Panc1 (cell line): ENCODE measurements around the gene STIL. TPM values are rescaled to one million over a fixed set of nuclear protein-coding genes. Genes with fewer than 3 reads are reported as not detected.
A peak's percentile ranks its signal among the peaks of the same experiment; 100 is the strongest.

Experiments
- ATAC-seq: fragments of 200-7000 bp; cut with Tn5 transposase; 2 replicates; pipeline ENCODE4 v1.9.1; 2020; ENCODE audit warnings: mild to moderate bottlenecking, moderate library complexity
- BruUV-seq: library from RNA; stranded (reverse); fragments of 400-500 nt; replicated peaks from 2 replicates; lab custom pipeline; 2021; lab: Mats Ljungman, UMichigan
- CTCF ChIA-PET: fragments of 300-600 bp; sonication (Branson Sonifier 250); formaldehyde crosslinking; loops from one replicate; lab custom pipeline; 2022; ENCODE audit warnings: antibody characterized with exemption; lab: Charles Lee
- POLR2A ChIA-PET: fragments of 300-600 bp; sonication (Branson Sonifier 250); formaldehyde crosslinking; loops from one replicate; lab custom pipeline; 2022; ENCODE audit warnings: antibody characterized with exemption; lab: Charles Lee
- DNase-seq: peaks from one replicate; pipeline ENCODE4 v3.0.0-alpha.2; 2010; ENCODE audit warnings: low read depth, low spot score
- H3K27ac ChIP-seq: 2 replicates; pipeline ENCODE4 v1.5.1; 2011; ENCODE audit warnings: mild to moderate bottlenecking, low read length, inconsistent platforms
- H3K27me3 ChIP-seq: fragments of 200-500 bp; sonication (Bioruptor generic); 2 replicates; pipeline ENCODE4 v1.6.0; 2014; ENCODE audit warnings: low read length, inconsistent platforms; ENCODE audit not compliant: control insufficient read depth, insufficient read depth
- H3K36me3 ChIP-seq: fragments of 200-500 bp; sonication (Bioruptor generic); 2 replicates; pipeline ENCODE4 v1.5.1; 2014; ENCODE audit warnings: inconsistent platforms, mild to moderate bottlenecking, low read length, moderate library complexity; ENCODE audit not compliant: control insufficient read depth, insufficient read depth
- H3K4me1 ChIP-seq: 2 replicates; pipeline ENCODE4 v1.5.1; 2011; ENCODE audit warnings: inconsistent platforms, mild to moderate bottlenecking, low read length, moderate library complexity; ENCODE audit not compliant: control insufficient read depth, insufficient read depth
- H3K4me3 ChIP-seq, 2 experiments: 2 replicates each; pipeline ENCODE4 v1.5.1; 2011 to 2012; ENCODE audit warnings: low read depth in 2 of 2, low read length in 2 of 2, mild to moderate bottlenecking in 2 of 2, inconsistent platforms in 1 of 2, moderate library complexity in 1 of 2
- H3K9me3 ChIP-seq: fragments of 200-500 bp; sonication (Bioruptor generic); 2 replicates; pipeline ENCODE4 v1.5.1; 2014; ENCODE audit warnings: low read depth, mild to moderate bottlenecking, inconsistent platforms, low read length, moderate library complexity; ENCODE audit not compliant: control insufficient read depth, insufficient read depth
- POLR2AphosphoS5 ChIP-seq: IDR thresholded peaks from 2 replicates; pipeline ENCODE4 v1.6.1; 2012; ENCODE audit warnings: mild to moderate bottlenecking, low read depth, low read length, moderate library complexity
- SIN3A ChIP-seq: IDR thresholded peaks from 2 replicates; pipeline ENCODE4 v1.6.1; 2012; ENCODE audit warnings: low read depth, mild to moderate bottlenecking, low read length, moderate library complexity, borderline replicate concordance; ENCODE audit not compliant: insufficient read depth
- TCF7L2 ChIP-seq: IDR thresholded peaks from 2 replicates; pipeline ENCODE4 v1.6.1; 2011; ENCODE audit warnings: mild to moderate bottlenecking, low read depth, low read length, inconsistent platforms
- in situ Hi-C: cut with HindIII; loops from 2 replicates; pipeline ENCODE4 v1.10.0; 2016; ENCODE audit warnings: low sequenced_read_pairs, low pct_unique_long_range_greater_than_20kb
- intact Hi-C: fragments of 100-400 bp; cut with micrococcal nuclease; formaldehyde crosslinking; loops from one replicate; pipeline ENCODE4 v1.10.0; 2022; ENCODE audit not compliant: unreplicated experiment
- total RNA-seq: library from RNA; stranded (reverse); gene quantifications from one replicate; pipeline ENCODE4 v1.2.1, GENCODE V29; 2021; ENCODE audit not compliant: unreplicated experiment
- TF ChIP-seq, protein P1 (sequence below): fragments of 450-650 bp; IDR thresholded peaks from 2 replicates; pipeline ENCODE4 v1.5.1; 2017; ENCODE audit warnings: mild to moderate bottlenecking
- TF ChIP-seq, protein P2 (sequence below), 2 experiments: IDR thresholded peaks; 2 replicates each; pipeline ENCODE4 v1.6.1; 2011 to 2012; ENCODE audit warnings: low read depth in 2 of 2, control low read depth in 1 of 2, low read length in 1 of 2, mild to moderate bottlenecking in 1 of 2, moderate library complexity in 1 of 2; ENCODE audit not compliant: insufficient read depth in 1 of 2

STIL gene
- total RNA-seq, 1 experiment from 2014 or later = 31.6 TPM

DNA sequence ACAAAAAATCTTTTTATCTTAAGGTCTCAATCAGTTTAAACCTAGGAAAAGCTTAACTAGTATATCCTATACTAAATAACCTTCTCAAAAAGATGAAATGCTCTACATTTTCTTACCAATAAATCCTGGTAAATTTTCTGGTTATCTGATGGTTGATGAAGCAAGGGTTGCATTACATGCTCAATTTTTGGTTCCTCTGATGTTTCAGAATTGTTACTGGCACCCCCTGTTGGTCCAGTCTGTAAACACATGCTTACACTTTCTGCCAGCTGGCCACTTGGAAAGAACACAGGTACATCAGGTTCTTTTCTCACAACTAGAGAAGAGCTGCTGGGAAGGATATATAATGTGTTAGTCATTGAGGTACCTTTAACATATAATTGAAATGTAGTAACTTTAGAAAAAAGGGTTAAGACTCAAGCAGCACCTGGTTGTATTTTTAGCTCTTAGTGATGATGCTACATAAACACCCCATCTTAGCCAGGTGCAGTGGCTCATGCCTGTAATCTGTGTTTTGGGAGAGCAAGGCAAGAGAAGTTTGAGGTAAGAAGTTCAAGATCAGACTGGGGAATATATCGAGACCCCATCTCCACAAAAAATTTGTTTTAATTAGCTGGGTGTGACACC lies 51.0 kb downstream of the STIL start:
- intact Hi-C loops (loop anchor here (1.0 kb wide), 2 partner anchors 70 to 84 kb away; no protein-coding TSS in a partner anchor), in situ Hi-C loops (no loop called here)
- DNase-seq = peak; percentile 33
- no TSS peak for BruUV-seq
- ChIA-PET CTCF (interaction anchor here (0.5 to 2.4 kb wide), 7 partner anchors 11 to 84 kb away, joined by 3 to 25 read pairs (median 4); no protein-coding TSS in a partner anchor), POLR2A (interaction anchor here (0.7 kb wide), 1 partner anchor 35 kb away, joined by 10 read pairs; no protein-coding TSS in a partner anchor)
- peaks cover 24% of the 10 kb centered on the region for H3K36me3 ChIP-seq
- no peaks in the 10 kb centered on the region for H3K9me3 ChIP-seq
- peak; percentile 79 for ATAC-seq
- no peaks in the 10 kb centered on the region for H3K27me3 ChIP-seq
- TF ChIP-seq, protein P1, sequence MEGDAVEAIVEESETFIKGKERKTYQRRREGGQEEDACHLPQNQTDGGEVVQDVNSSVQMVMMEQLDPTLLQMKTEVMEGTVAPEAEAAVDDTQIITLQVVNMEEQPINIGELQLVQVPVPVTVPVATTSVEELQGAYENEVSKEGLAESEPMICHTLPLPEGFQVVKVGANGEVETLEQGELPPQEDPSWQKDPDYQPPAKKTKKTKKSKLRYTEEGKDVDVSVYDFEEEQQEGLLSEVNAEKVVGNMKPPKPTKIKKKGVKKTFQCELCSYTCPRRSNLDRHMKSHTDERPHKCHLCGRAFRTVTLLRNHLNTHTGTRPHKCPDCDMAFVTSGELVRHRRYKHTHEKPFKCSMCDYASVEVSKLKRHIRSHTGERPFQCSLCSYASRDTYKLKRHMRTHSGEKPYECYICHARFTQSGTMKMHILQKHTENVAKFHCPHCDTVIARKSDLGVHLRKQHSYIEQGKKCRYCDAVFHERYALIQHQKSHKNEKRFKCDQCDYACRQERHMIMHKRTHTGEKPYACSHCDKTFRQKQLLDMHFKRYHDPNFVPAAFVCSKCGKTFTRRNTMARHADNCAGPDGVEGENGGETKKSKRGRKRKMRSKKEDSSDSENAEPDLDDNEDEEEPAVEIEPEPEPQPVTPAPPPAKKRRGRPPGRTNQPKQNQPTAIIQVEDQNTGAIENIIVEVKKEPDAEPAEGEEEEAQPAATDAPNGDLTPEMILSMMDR = peak; percentile 77
- TF ChIP-seq TCF7L2 = no peak
- no peak overlapping the region for H3K4me3 ChIP-seq
- no peaks in the 10 kb centered on the region for H3K4me1 ChIP-seq
- no peak overlapping the region for H3K27ac ChIP-seq

DNA sequence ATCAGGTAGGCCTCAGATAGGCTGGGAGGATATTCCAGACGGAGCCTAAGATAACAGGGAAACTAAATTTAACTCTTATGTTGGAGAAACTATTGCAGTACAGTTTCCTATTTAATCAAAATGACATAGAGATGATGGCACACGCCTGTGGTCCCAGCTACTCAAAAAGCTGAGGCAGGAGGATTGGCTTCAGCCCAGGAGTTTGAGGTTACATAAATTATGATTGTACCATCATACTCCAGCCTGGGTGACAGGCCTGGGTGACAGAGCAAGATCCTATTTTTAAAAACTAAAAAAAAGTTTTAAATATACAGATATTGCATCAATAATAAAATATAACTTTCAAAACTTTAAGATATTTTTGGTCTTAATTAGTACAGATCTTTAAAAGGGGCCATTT lies 56.7 kb downstream of the STIL start:
- no peaks in the 10 kb centered on the region for H3K9me3 ChIP-seq
- no peak overlapping the region for H3K27ac ChIP-seq
- H3K4me3 ChIP-seq = no peak overlapping the region
- ChIA-PET POLR2A (no interaction called here), CTCF (no interaction called here)
- H3K27me3 ChIP-seq = no peaks in the 10 kb centered on the region
- in situ Hi-C loops (no loop called here), intact Hi-C loops (no loop called here)
- no peaks in the 10 kb centered on the region for H3K4me1 ChIP-seq
- DNase-seq = no peak
- no peak for ATAC-seq
- TF ChIP-seq POLR2AphosphoS5 = no peak
- no peak for TF ChIP-seq TCF7L2
- TF ChIP-seq, protein P2, sequence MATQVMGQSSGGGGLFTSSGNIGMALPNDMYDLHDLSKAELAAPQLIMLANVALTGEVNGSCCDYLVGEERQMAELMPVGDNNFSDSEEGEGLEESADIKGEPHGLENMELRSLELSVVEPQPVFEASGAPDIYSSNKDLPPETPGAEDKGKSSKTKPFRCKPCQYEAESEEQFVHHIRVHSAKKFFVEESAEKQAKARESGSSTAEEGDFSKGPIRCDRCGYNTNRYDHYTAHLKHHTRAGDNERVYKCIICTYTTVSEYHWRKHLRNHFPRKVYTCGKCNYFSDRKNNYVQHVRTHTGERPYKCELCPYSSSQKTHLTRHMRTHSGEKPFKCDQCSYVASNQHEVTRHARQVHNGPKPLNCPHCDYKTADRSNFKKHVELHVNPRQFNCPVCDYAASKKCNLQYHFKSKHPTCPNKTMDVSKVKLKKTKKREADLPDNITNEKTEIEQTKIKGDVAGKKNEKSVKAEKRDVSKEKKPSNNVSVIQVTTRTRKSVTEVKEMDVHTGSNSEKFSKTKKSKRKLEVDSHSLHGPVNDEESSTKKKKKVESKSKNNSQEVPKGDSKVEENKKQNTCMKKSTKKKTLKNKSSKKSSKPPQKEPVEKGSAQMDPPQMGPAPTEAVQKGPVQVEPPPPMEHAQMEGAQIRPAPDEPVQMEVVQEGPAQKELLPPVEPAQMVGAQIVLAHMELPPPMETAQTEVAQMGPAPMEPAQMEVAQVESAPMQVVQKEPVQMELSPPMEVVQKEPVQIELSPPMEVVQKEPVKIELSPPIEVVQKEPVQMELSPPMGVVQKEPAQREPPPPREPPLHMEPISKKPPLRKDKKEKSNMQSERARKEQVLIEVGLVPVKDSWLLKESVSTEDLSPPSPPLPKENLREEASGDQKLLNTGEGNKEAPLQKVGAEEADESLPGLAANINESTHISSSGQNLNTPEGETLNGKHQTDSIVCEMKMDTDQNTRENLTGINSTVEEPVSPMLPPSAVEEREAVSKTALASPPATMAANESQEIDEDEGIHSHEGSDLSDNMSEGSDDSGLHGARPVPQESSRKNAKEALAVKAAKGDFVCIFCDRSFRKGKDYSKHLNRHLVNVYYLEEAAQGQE (IDR thresholded peaks at IDR 0.05; ENCODE audit: insufficient read depth in 1 of 2, low read depth in 2 of 2, low read length in 1 of 2) = no peak
- TF ChIP-seq, protein P1 = no peak
- TF ChIP-seq SIN3A = no peak
- peaks cover 20% of the 10 kb centered on the region for H3K36me3 ChIP-seq
- BruUV-seq = no TSS peak
